H9 (cell line): ENCODE results near the gene OR11H6. TPM values are rescaled to one million over a fixed set of nuclear protein-coding genes. Genes with fewer than 3 reads are reported as not detected.

Experiments used
- DNase-seq: peaks from one replicate; pipeline ENCODE4 v3.0.0-alpha.2; 2017
- H2AFZ ChIP-seq: one replicate; pipeline ENCODE4 v1.6.1; 2013; ENCODE audit warnings: mild to moderate bottlenecking, low read length, control low read depth, moderate library complexity
- H2AK5ac ChIP-seq: 2 replicates; pipeline ENCODE4 v1.6.1; 2013; ENCODE audit warnings: low read length, control low read depth, mixed read lengths; ENCODE audit not compliant: insufficient read length
- H2BK120ac ChIP-seq: one replicate; pipeline ENCODE4 v1.6.1; 2013; ENCODE audit warnings: low read depth, mild to moderate bottlenecking, low read length, control low read depth, inconsistent platforms; ENCODE audit not compliant: poor library complexity, severe bottlenecking
- H2BK12ac ChIP-seq: 2 replicates; pipeline ENCODE4 v1.6.1; 2013; ENCODE audit warnings: low read length, control low read depth, mixed read lengths, low read depth; ENCODE audit not compliant: insufficient read length
- H2BK15ac ChIP-seq: 2 replicates; pipeline ENCODE4 v1.6.1; 2013; ENCODE audit warnings: low read depth, low read length, control low read depth
- H2BK20ac ChIP-seq: one replicate; pipeline ENCODE4 v1.6.1; 2013; ENCODE audit warnings: low read depth, mild to moderate bottlenecking, low read length, control low read depth, inconsistent platforms; ENCODE audit not compliant: poor library complexity, severe bottlenecking
- H2BK5ac ChIP-seq: 2 replicates; pipeline ENCODE4 v1.6.1; 2013; ENCODE audit warnings: low read length, control low read depth, mixed read lengths; ENCODE audit not compliant: insufficient read length
- H3K14ac ChIP-seq: 2 replicates; pipeline ENCODE4 v1.6.1; 2013; ENCODE audit warnings: low read length, control low read depth; ENCODE audit not compliant: insufficient read depth
- H3K18ac ChIP-seq: 2 replicates; pipeline ENCODE4 v1.6.1; 2013; ENCODE audit warnings: low read depth, mild to moderate bottlenecking, mixed read lengths, low read length, control low read depth; ENCODE audit not compliant: insufficient read length
- H3K23ac ChIP-seq: 2 replicates; pipeline ENCODE4 v1.6.1; 2013; ENCODE audit warnings: low read length, control low read depth, mixed read lengths, low read depth; ENCODE audit not compliant: insufficient read length
- H3K23me2 ChIP-seq: 2 replicates; pipeline ENCODE4 v1.6.1; 2013; ENCODE audit warnings: low read depth, mild to moderate bottlenecking, mixed read lengths, low read length, control low read depth; ENCODE audit not compliant: insufficient read length, poor library complexity, severe bottlenecking
- H3K27ac ChIP-seq: 2 replicates; pipeline ENCODE4 v1.5.1; 2013; ENCODE audit warnings: low read length, control low read depth, mixed read lengths, low read depth; ENCODE audit not compliant: insufficient read length
- H3K27me3 ChIP-seq: 2 replicates; pipeline ENCODE4 v1.6.1; 2013; ENCODE audit warnings: low read length, control low read depth, inconsistent platforms; ENCODE audit not compliant: insufficient read depth
- H3K4ac ChIP-seq: 2 replicates; pipeline ENCODE4 v1.6.1; 2013; ENCODE audit warnings: low read depth, mild to moderate bottlenecking, control low read depth, inconsistent platforms, low read length, moderate library complexity
- H3K4me1 ChIP-seq: 2 replicates; pipeline ENCODE4 v1.6.1; 2013; ENCODE audit warnings: low read length, control low read depth, inconsistent platforms; ENCODE audit not compliant: insufficient read depth
- H3K4me2 ChIP-seq: 2 replicates; pipeline ENCODE4 v1.6.1; 2013; ENCODE audit warnings: low read length, control low read depth, mixed read lengths; ENCODE audit not compliant: insufficient read length, insufficient read depth
- H3K56ac ChIP-seq: 2 replicates; pipeline ENCODE4 v1.6.1; 2013; ENCODE audit warnings: low read depth, mild to moderate bottlenecking, mixed read lengths, low read length, control low read depth; ENCODE audit not compliant: insufficient read length
- H3K79me1 ChIP-seq: 2 replicates; pipeline ENCODE4 v1.6.1; 2013; ENCODE audit warnings: low read depth, mild to moderate bottlenecking, moderate library complexity, low read length, control low read depth, inconsistent platforms; ENCODE audit not compliant: insufficient read depth, poor library complexity, severe bottlenecking
- H3K79me2 ChIP-seq: 2 replicates; pipeline ENCODE4 v1.6.1; 2013; ENCODE audit warnings: low read length, control low read depth, inconsistent platforms; ENCODE audit not compliant: insufficient read depth
- H3K9ac ChIP-seq: 2 replicates; pipeline ENCODE4 v1.6.1; 2013; ENCODE audit warnings: low read length, control low read depth, mixed read lengths; ENCODE audit not compliant: insufficient read length; ENCODE audit errors: extremely low read depth
- H3K9me3 ChIP-seq: one replicate; pipeline ENCODE4 v1.6.1; 2013; ENCODE audit warnings: low read depth, low read length, inconsistent platforms; ENCODE audit not compliant: control insufficient read depth
- H3T11ph ChIP-seq: one replicate; pipeline ENCODE4 v1.6.1; 2013; ENCODE audit warnings: mild to moderate bottlenecking, low read length, control low read depth, inconsistent platforms
- H4K20me1 ChIP-seq: one replicate; pipeline ENCODE4 v1.6.1; 2013; ENCODE audit not compliant: control insufficient read depth, insufficient read length, insufficient read depth
- H4K5ac ChIP-seq: 2 replicates; pipeline ENCODE4 v1.6.1; 2013; ENCODE audit warnings: low read depth, mild to moderate bottlenecking, mixed read lengths, low read length, control low read depth; ENCODE audit not compliant: insufficient read length
- H4K8ac ChIP-seq: replicated peaks from 2 replicates; pipeline ENCODE4 v1.6.1; 2013; ENCODE audit warnings: low read length, control low read depth, mixed read lengths, low read depth; ENCODE audit not compliant: insufficient read length
- H4K91ac ChIP-seq: 2 replicates; pipeline ENCODE4 v1.6.1; 2013; ENCODE audit warnings: low read depth, mild to moderate bottlenecking, moderate library complexity, mixed read lengths, low read length, control low read depth; ENCODE audit not compliant: insufficient read length
- H3K27ac Mint-ChIP-seq, 3 experiments: 2 replicates in 2 of 3; 3 replicates in 1 of 3; pipeline ENCODE4 v1.8.0; 2020 to 2021; ENCODE audit warnings: mixed read lengths in 3 of 3, mild to moderate bottlenecking in 1 of 3, moderate library complexity in 1 of 3
- H3K27me3 Mint-ChIP-seq: 2 replicates; pipeline ENCODE4 v1.8.0; 2021; ENCODE audit warnings: low read depth, mild to moderate bottlenecking, moderate library complexity, mixed read lengths
- H3K36me3 Mint-ChIP-seq, 3 experiments: 2 replicates in 2 of 3; 3 replicates in 1 of 3; pipeline ENCODE4 v1.8.0; 2020 to 2021; ENCODE audit warnings: low read depth in 3 of 3, mixed read lengths in 3 of 3; ENCODE audit not compliant: insufficient read depth in 1 of 3
- H3K4me1 Mint-ChIP-seq, 2 experiments: 2 replicates each; pipeline ENCODE4 v1.8.0; 2020; ENCODE audit warnings: mixed read lengths in 2 of 2
- H3K4me3 Mint-ChIP-seq, 2 experiments: 2 replicates in 1 of 2; 3 replicates in 1 of 2; pipeline ENCODE4 v1.8.0; 2020 to 2021; ENCODE audit warnings: mild to moderate bottlenecking in 2 of 2, mixed read lengths in 2 of 2, moderate library complexity in 1 of 2
- H3K9me3 Mint-ChIP-seq, 2 experiments: 2 replicates in 1 of 2; 3 replicates in 1 of 2; pipeline ENCODE4 v1.8.0; 2020; ENCODE audit warnings: mild to moderate bottlenecking in 2 of 2, mixed read lengths in 2 of 2, moderate library complexity in 1 of 2
- CTCF ChIP-seq: fragments of 200-600 bp; sonication (generic); conservative IDR thresholded peaks from 3 replicates; pipeline ENCODE4 v1.8.0; 2021; ENCODE audit warnings: antibody characterized with exemption, mild to moderate bottlenecking
- WGBS: extraction: QIAGEN DNeasy Blood & Tissue Kit; methylation state at CpG from one replicate; pipeline ENCODE4 v1.1.7; 2013; ENCODE audit warnings: missing lambda C conversion rate, low lambda C conversion rate, mixed read lengths; ENCODE audit not compliant: insufficient read length; ENCODE audit errors: extremely low coverage; 5-methylcytosine and 5-hydroxymethylcytosine counted together
- total RNA-seq: library from RNA; stranded (reverse); gene quantifications from 2 replicates; pipeline ENCODE4 v1.2.1, GENCODE V29; 2021

The OR11H6 gene
- total RNA-seq, 1 experiment from 2014 or later: not detected

- Mint-ChIP-seq H3K27me3 (no peaks in the 10 kb centered on the region; the same call in 1 of the 2 replicates), H3K27ac (no peak overlapping the region), H3K9me3 (peaks cover 89 to 93% of the 10 kb centered on the region in 2 experiments), H3K4me3 (no peak overlapping the region), H3K36me3 (peaks cover 0 to 33% (median 9%) of the 10 kb centered on the region in 3 experiments; a peak in 6 of 7 replicates), H3K4me1 (no peaks in the 10 kb centered on the region)
- Histone ChIP-seq H2BK5ac (no peak overlapping the region), H3K14ac (no peak overlapping the region), H3K4me2 (no peak overlapping the region), H2BK20ac (no peak overlapping the region), H2BK15ac (no peak overlapping the region), H4K8ac (no peak overlapping the region), H4K91ac (no peak overlapping the region), H3T11ph (no peak overlapping the region), H2BK12ac (no peak overlapping the region), H4K5ac (no peak overlapping the region), H3K23ac (no peak overlapping the region), H3K4ac (no peak overlapping the region), H3K4me1 (no peaks in the 10 kb centered on the region), H3K27ac (no peak overlapping the region), H3K56ac (no peak overlapping the region), H2BK120ac (no peak overlapping the region), H3K9me3 (peaks cover 58% of the 10 kb centered on the region), H3K9ac (no peak overlapping the region), H2AFZ (no peak overlapping the region), H2AK5ac (no peak overlapping the region), H4K20me1 (no peaks in the 10 kb centered on the region), H3K79me1 (no peaks in the 10 kb centered on the region), H3K27me3 (no peaks in the 10 kb centered on the region; the same call in 1 of the 2 replicates), H3K23me2 (no peaks in the 10 kb centered on the region), H3K18ac (no peak overlapping the region), H3K79me2 (no peaks in the 10 kb centered on the region)
- WGBS: no CpG with 5 or more reads among the region's 7 CpGs
- TF ChIP-seq CTCF: no peak
- DNase-seq: no peak
Measured at GRCh38 chr14:20177433-20177974, 46.0 kb upstream of the OR11H6 start.
